SH-SY5Y (cell line): ENCODE data around the gene GATB.

Experiments
- GATA2 ChIP-seq: IDR thresholded peaks from 2 replicates; pipeline ENCODE4 v1.6.1; 2011; ENCODE audit warnings: mild to moderate bottlenecking, low read depth, low read length
- GATA3 ChIP-seq: IDR thresholded peaks from 2 replicates; pipeline ENCODE4 v1.6.1; 2011; ENCODE audit warnings: low read depth, mild to moderate bottlenecking, low read length, moderate library complexity

The GATB gene

GRCh38 chr4:151727365-151727764 is 33.4 kb downstream of the GATB start:
- TF ChIP-seq GATA3 = no peak
- TF ChIP-seq GATA2 = no peak

GRCh38 chr4:151725087-151725486 is 35.7 kb downstream of the GATB start:
- TF ChIP-seq GATA2 (no peak), GATA3 (no peak)

- no peak for TF ChIP-seq GATA3
- no peak for TF ChIP-seq GATA2
Observed at GRCh38 chr4:151721916-151722315, 38.9 kb downstream of the GATB start.

- TF ChIP-seq GATA3 (no peak), GATA2 (no peak)
Observed at GRCh38 chr4:151721466-151721865, 39.3 kb downstream of the GATB start.

- TF ChIP-seq GATA2 (no peak), GATA3 (no peak)
Observed at GRCh38 chr4:151719956-151720334, 40.9 kb downstream of the GATB start.

- no peak for TF ChIP-seq GATA3
Observed at GRCh38 chr4:151718984-151719955, 41.5 kb downstream of the GATB start.

- no peak for TF ChIP-seq GATA3
- no peak for TF ChIP-seq GATA2
Observed at GRCh38 chr4:151717909-151718628, 42.7 kb downstream of the GATB start.

GRCh38 chr4:151717314-151717713 is 43.5 kb downstream of the GATB start:
- TF ChIP-seq GATA3 = no peak
- TF ChIP-seq GATA2 = no peak

- TF ChIP-seq GATA3 = no peak
- no peak for TF ChIP-seq GATA2
Observed at GRCh38 chr4:151716324-151716723, 44.5 kb downstream of the GATB start.

- TF ChIP-seq GATA2 (no peak), GATA3 (no peak)
Observed at GRCh38 chr4:151715881-151716280, 44.9 kb downstream of the GATB start.

- no peak for TF ChIP-seq GATA2
- no peak for TF ChIP-seq GATA3
Observed at GRCh38 chr4:151712777-151713176, 48.0 kb downstream of the GATB start.

GRCh38 chr4:151711646-151712045 is 49.2 kb downstream of the GATB start:
- TF ChIP-seq GATA2 (no peak), GATA3 (no peak)

- no peak for TF ChIP-seq GATA2
- TF ChIP-seq GATA3 = no peak
Observed at GRCh38 chr4:151709587-151709986, 51.2 kb downstream of the GATB start.

GRCh38 chr4:151709071-151709470 is 51.7 kb downstream of the GATB start:
- TF ChIP-seq GATA2 (no peak), GATA3 (no peak)

GRCh38 chr4:151708100-151708499 is 52.7 kb downstream of the GATB start:
- TF ChIP-seq GATA3 (no peak), GATA2 (no peak)
